ENCODE results near the gene SLC35F1.

The SLC35F1 gene

DNA sequence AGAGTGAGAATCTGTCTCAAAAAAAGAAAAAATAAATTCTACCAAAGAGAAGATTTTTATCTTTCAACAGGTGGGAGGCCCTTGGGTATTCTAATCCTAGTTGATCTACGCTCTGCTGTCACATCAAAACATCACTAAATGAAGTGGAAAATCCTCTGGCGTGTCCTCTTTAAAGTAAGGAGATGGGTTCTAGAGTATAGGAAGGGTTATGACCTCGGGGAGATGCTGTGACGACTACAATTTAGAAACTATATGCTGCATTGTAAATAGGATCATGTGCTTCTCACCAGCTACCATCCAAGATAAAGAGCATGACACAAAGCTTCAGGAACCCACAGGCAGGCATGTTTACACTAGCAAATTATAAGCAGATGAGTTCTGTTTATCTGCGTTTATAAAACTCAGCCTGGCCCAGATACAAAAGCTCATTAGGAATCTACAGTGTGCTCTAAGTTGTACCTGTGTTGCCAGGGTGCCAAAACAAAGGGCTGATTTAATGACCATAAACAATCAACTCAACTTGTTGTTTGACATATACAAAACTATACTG lies 443.9 kb downstream of the SLC35F1 start:
- in situ Hi-C loops (cut with MboI; ENCODE audit: low sequenced_read_pairs) = no loop called here

DNA sequence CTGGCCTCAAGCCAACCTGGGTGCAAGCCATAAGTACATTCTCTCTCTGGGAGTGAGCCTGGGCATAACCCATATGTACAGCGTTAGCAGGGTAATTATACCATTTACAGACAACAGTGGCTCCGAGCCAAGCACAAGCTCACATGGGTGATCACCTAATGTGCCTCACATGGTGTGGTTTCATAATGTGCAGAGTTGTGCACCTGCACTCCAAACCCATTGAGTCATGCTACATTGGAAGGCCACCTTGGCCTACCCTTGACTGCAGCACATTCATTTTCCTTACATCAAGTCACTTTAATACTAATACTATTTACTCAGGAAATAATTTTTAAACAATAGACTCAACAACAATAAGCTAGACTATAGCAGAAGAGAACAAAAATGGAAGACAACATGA lies 446.5 kb downstream of the SLC35F1 start:
- in situ Hi-C loops (cut with MboI; ENCODE audit: low sequenced_read_pairs) = no loop called here

DNA sequence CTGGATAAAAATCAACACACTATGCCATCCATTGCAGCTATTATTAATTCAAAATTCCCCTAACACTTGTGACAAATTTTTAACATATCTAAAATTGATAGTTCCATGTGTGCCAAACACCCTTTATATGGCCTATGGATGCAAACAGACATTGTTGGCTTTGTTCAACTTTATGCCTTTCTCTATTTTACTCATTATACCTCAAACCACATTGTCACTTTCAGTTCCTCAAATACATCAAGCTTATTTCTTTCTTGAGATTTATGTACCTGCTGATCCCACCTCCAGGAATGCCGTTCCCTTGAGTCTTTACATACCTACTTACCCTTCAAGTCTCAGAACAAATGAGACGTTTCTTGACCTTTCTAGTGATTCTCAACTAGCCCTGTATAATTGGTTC lies 447.6 kb downstream of the SLC35F1 start:
- in situ Hi-C loops (cut with MboI; ENCODE audit: low sequenced_read_pairs) = no loop called here

DNA sequence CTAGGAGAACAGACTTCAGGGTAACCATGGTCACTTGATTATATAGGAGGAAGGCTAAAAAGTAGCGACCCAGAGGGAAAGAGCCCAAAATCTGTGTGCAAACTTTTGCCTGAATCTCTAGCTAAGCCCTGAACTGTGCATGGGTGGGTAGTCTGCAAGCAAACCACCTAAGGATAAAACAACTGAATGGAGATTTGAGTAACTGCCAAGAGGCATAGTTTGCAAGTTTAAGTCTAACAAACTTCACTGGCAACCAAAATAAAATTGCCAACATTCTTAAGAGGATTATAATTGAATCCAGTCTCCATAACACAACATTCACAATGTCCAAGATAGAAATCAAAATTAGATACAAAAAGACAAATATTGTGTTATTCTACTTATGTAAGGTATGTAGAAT lies 449.0 kb downstream of the SLC35F1 start:
- in situ Hi-C loops (cut with MboI; ENCODE audit: low sequenced_read_pairs) = no loop called here

DNA sequence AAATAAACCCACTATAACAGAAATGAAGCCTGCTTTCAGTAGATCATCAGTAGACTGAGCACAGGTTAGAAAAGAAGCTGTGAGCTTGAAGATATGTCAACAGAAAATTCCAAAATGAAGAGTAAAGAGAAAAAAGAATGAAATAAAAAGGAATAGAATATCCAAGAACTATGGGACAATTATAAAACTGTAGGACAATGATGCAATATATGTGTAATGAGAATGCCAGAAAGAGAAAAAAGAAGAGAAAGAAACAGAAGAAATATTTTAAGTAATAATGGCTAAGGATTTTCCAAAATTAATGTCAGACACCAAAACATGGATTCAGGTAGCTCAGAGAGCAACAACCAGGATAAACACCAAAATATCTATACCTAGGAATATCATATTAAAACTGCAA lies 449.6 kb downstream of the SLC35F1 start:
- in situ Hi-C loops (cut with MboI; ENCODE audit: low sequenced_read_pairs) = no loop called here
